GM23248 (cell line): ENCODE results near the gene ERC2. TPM values are rescaled to one million over a fixed set of nuclear protein-coding genes. Genes with fewer than 3 reads are reported as not detected.

ENCODE experiments used
- DNase-seq: peaks from one replicate; pipeline ENCODE4 v3.0.0-alpha.2; 2015
- H2AFZ ChIP-seq: fragments of 200-600 bp; sonication (generic); 2 replicates; pipeline ENCODE4 v1.6.1; 2016; ENCODE audit warnings: antibody characterized with exemption
- H3F3A ChIP-seq: fragments of 200-600 bp; sonication (generic); 2 replicates; pipeline ENCODE4 v1.6.1; 2016; ENCODE audit warnings: mild to moderate bottlenecking, antibody characterized with exemption, mixed run types; ENCODE audit not compliant: insufficient read depth
- H3K27ac ChIP-seq: fragments of 200-600 bp; sonication (generic); 2 replicates; pipeline ENCODE4 v1.5.1; 2016; ENCODE audit warnings: mild to moderate bottlenecking
- H3K27me3 ChIP-seq: fragments of 200-600 bp; sonication (generic); replicated peaks from 2 replicates; pipeline ENCODE4 v1.6.1; 2016; ENCODE audit warnings: mild to moderate bottlenecking; ENCODE audit not compliant: insufficient read depth
- H3K36me3 ChIP-seq: fragments of 200-600 bp; sonication (generic); 2 replicates; pipeline ENCODE4 v1.6.1; 2016; ENCODE audit warnings: low read depth, mild to moderate bottlenecking
- H3K4me1 ChIP-seq: fragments of 200-600 bp; sonication (generic); 2 replicates; pipeline ENCODE4 v1.6.1; 2016; ENCODE audit warnings: mild to moderate bottlenecking; ENCODE audit not compliant: insufficient read depth
- H3K4me2 ChIP-seq: fragments of 200-600 bp; sonication (generic); one replicate; pipeline ENCODE4 v1.6.1; 2016; ENCODE audit warnings: mild to moderate bottlenecking; ENCODE audit not compliant: unreplicated experiment
- H3K4me3 ChIP-seq: fragments of 200-600 bp; sonication (generic); 2 replicates; pipeline ENCODE4 v1.5.1; 2016; ENCODE audit warnings: mild to moderate bottlenecking
- H3K79me2 ChIP-seq: fragments of 200-600 bp; sonication (generic); 2 replicates; pipeline ENCODE4 v1.6.1; 2016; ENCODE audit warnings: mild to moderate bottlenecking; ENCODE audit not compliant: insufficient read depth
- H3K9ac ChIP-seq: fragments of 200-600 bp; sonication (generic); 2 replicates; pipeline ENCODE4 v1.6.1; 2016; ENCODE audit warnings: mild to moderate bottlenecking
- H3K9me2 ChIP-seq: fragments of 200-600 bp; sonication (generic); 2 replicates; pipeline ENCODE4 v1.6.1; 2016; ENCODE audit warnings: mixed run types, mild to moderate bottlenecking, moderate library complexity; ENCODE audit not compliant: insufficient read depth
- H3K9me3 ChIP-seq: fragments of 200-600 bp; sonication (generic); one replicate; pipeline ENCODE4 v1.6.1; 2017; ENCODE audit warnings: low read depth
- H4K20me1 ChIP-seq: fragments of 200-600 bp; sonication (generic); 2 replicates; pipeline ENCODE4 v1.6.0; 2016; ENCODE audit not compliant: insufficient read depth
- EZH2 ChIP-seq: fragments of 200-600 bp; sonication (generic); IDR thresholded peaks from 2 replicates; pipeline ENCODE4 v1.6.1; 2018; ENCODE audit warnings: antibody characterized with exemption, mild to moderate bottlenecking; ENCODE audit not compliant: insufficient read depth, poor library complexity, severe bottlenecking
- EZH2phosphoT487 ChIP-seq: fragments of 200-600 bp; sonication (generic); IDR thresholded peaks from 2 replicates; pipeline ENCODE4 v1.6.1; 2018; ENCODE audit warnings: antibody characterized with exemption, moderate library complexity, mild to moderate bottlenecking, low read depth; ENCODE audit not compliant: insufficient read depth
- WGBS, 2 experiments: methylation state at CpG; one replicate each; pipeline ENCODE4 v1.1.6; 2015 to 2017; ENCODE audit warnings: low lambda C conversion rate in 2 of 2, low coverage in 1 of 2; ENCODE audit errors: missing lambda C conversion rate in 2 of 2; 5-methylcytosine and 5-hydroxymethylcytosine counted together
- in situ Hi-C: fragments of 300-500 bp; cut with MboI; formaldehyde crosslinking; loops from 2 replicates; pipeline ENCODE4 v1.15.0; 2020
- polyA plus RNA-seq: library from polyadenylated mRNA; unstranded; fragments of >200 nt; fragmentation: Nextera tagmentation; extraction: Ambion mirVana; gene quantifications from 2 replicates; pipeline ENCODE4 v1.2.1, GENCODE V29; 2016
- total RNA-seq: library from RNA; depleted of rRNA; stranded (reverse); fragments of >200 nt; shearing (Covaris generic); gene quantifications from 2 replicates; pipeline ENCODE4 v1.2.3, GENCODE V29; 2014

Gene ERC2
- total and polyA plus RNA-seq, 2 experiments from 2014 or later = not detected

- Histone ChIP-seq H3K36me3 (no peaks in the 10 kb centered on the region), H4K20me1 (no peaks in the 10 kb centered on the region), H3K9ac (no peak overlapping the region), H3K9me2 (no peaks in the 10 kb centered on the region), H3K9me3 (no peaks in the 10 kb centered on the region), H3K4me2 (no peak overlapping the region), H3K4me1 (no peaks in the 10 kb centered on the region; the same call in 1 of the 2 replicates), H3K79me2 (no peaks in the 10 kb centered on the region), H3K27ac (no peak overlapping the region), H3K27me3 (peaks cover 34% of the 10 kb centered on the region), H3F3A (no peaks in the 10 kb centered on the region), H2AFZ (no peak overlapping the region), H3K4me3 (no peak overlapping the region)
- DNase-seq = no peak
- in situ Hi-C loops = no loop called here
- TF ChIP-seq EZH2phosphoT487 = no peak
- TF ChIP-seq EZH2 = no peak
- 50 to 57% methylated on average over 10 of the region's 10 CpGs for WGBS, 2 experiments
These were observed 880.0 kb downstream of the ERC2 start for GRCh38 chr3:55588146-55588765.

- Histone ChIP-seq H3K9me3 (no peaks in the 10 kb centered on the region), H3K27ac (no peak overlapping the region), H3K9me2 (no peaks in the 10 kb centered on the region), H3K36me3 (no peaks in the 10 kb centered on the region), H3K79me2 (no peaks in the 10 kb centered on the region), H3F3A (no peaks in the 10 kb centered on the region), H3K4me1 (no peaks in the 10 kb centered on the region), H2AFZ (no peak overlapping the region), H3K9ac (no peak overlapping the region), H3K4me2 (no peak overlapping the region), H3K27me3 (peaks cover 45% of the 10 kb centered on the region), H4K20me1 (no peaks in the 10 kb centered on the region), H3K4me3 (no peak overlapping the region)
- DNase-seq = no peak
- 40 to 50% methylated on average over 9 of the region's 9 CpGs for WGBS, 2 experiments
- in situ Hi-C loops = no loop called here
- no peak for TF ChIP-seq EZH2
These were observed 882.4 kb downstream of the ERC2 start for GRCh38 chr3:55585856-55586255.

GRCh38 chr3:55584716-55585368, 883.4 kb downstream of the ERC2 start:
- Histone ChIP-seq H3K9me2 (no peaks in the 10 kb centered on the region), H3K4me2 (no peak overlapping the region), H2AFZ (no peak overlapping the region), H3K36me3 (no peaks in the 10 kb centered on the region), H3K4me1 (no peaks in the 10 kb centered on the region), H3K4me3 (no peak overlapping the region), H3K27me3 (peaks cover 43% of the 10 kb centered on the region), H4K20me1 (no peaks in the 10 kb centered on the region), H3K27ac (no peak overlapping the region), H3K79me2 (no peaks in the 10 kb centered on the region), H3F3A (no peaks in the 10 kb centered on the region), H3K9me3 (no peaks in the 10 kb centered on the region), H3K9ac (no peak overlapping the region)
- in situ Hi-C loops = no loop called here
- 63 to 72% methylated on average over 15 of the region's 15 CpGs for WGBS, 2 experiments
- no peak for DNase-seq
- no peak for TF ChIP-seq EZH2
- no peak for TF ChIP-seq EZH2phosphoT487

- H4K20me1 ChIP-seq = no peaks in the 10 kb centered on the region
- no peaks in the 10 kb centered on the region for H3K36me3 ChIP-seq
- no peak overlapping the region for H3K4me3 ChIP-seq
- no peaks in the 10 kb centered on the region for H3K79me2 ChIP-seq
- H3K9ac ChIP-seq = no peak overlapping the region
- DNase-seq = no peak
- H2AFZ ChIP-seq = no peak overlapping the region
- no peak overlapping the region for H3K27ac ChIP-seq
- H3F3A ChIP-seq = no peaks in the 10 kb centered on the region
- H3K9me2 ChIP-seq = no peaks in the 10 kb centered on the region
- no peaks in the 10 kb centered on the region for H3K9me3 ChIP-seq
- in situ Hi-C loops = no loop called here
- no peak overlapping the region for H3K4me2 ChIP-seq
- TF ChIP-seq EZH2 = no peak
- no peak for TF ChIP-seq EZH2phosphoT487
- no peaks in the 10 kb centered on the region for H3K4me1 ChIP-seq
- 34 to 35% methylated on average over 3 of the region's 3 CpGs for WGBS, 2 experiments
- H3K27me3 ChIP-seq = peaks cover 46% of the 10 kb centered on the region
These were observed 884.2 kb downstream of the ERC2 start for GRCh38 chr3:55584030-55584429.
